ENCODE results near the gene S100A11. TPM values are rescaled to one million over a fixed set of nuclear protein-coding genes. Genes with fewer than 3 reads are reported as not detected.

Gene S100A11
- total RNA-seq, 1 experiment from 2014 or later, result 474 TPM

DNA sequence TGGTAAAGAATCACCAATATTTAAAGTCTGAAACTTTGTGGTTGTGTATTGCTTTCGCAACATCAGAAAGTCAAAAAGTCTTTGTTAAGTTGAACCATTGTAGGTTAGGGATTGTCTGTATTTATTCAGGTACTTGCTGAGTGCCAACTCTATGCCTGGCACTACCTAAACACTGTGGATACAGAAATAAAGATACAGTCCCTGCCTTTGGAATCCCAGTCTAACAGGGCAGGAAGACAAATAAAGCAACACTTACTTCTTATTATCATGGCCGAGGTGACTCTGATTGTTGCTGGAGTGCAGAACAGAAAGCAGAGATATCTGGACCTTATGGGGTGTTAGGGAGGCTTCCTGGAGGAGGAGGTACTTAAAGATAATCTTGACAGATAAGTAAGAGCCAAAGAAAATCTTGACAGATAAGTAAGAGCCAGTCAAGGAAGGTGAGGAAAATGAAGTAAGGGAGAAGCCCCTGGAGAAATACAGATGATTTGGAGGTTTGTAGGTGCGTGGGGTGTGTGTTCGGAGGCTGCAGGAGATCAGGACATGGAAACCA lies 31.4 kb downstream of the S100A11 start:
- POLR2A ChIA-PET, result no interaction called here
- Histone ChIP-seq H3K27ac (ENCODE audit: low read length) (no peak overlapping the region), H3K27me3 (ENCODE audit: control insufficient read depth, insufficient read depth, low read length) (no peaks in the 10 kb centered on the region), H3K36me3 (ENCODE audit: control insufficient read depth, insufficient read depth, low read length) (no peaks in the 10 kb centered on the region), H3K4me3 (ENCODE audit: low read depth in 2 of 2, low read length in 2 of 2) (no peak overlapping the region), H3K4me1 (ENCODE audit: control insufficient read depth, insufficient read depth, low read length) (peaks cover 21% of the 10 kb centered on the region), H3K9me3 (ENCODE audit: control insufficient read depth, insufficient read depth, low read depth, low read length) (no peaks in the 10 kb centered on the region)
- DNase-seq (ENCODE audit: low read depth, low spot score), result no peak
- BruUV-seq (replicated peaks), result no TSS peak
- intact Hi-C loops (cut with micrococcal nuclease; ENCODE audit: unreplicated experiment), result no loop called here
- ATAC-seq, result no peak
- TF ChIP-seq, protein P1, sequence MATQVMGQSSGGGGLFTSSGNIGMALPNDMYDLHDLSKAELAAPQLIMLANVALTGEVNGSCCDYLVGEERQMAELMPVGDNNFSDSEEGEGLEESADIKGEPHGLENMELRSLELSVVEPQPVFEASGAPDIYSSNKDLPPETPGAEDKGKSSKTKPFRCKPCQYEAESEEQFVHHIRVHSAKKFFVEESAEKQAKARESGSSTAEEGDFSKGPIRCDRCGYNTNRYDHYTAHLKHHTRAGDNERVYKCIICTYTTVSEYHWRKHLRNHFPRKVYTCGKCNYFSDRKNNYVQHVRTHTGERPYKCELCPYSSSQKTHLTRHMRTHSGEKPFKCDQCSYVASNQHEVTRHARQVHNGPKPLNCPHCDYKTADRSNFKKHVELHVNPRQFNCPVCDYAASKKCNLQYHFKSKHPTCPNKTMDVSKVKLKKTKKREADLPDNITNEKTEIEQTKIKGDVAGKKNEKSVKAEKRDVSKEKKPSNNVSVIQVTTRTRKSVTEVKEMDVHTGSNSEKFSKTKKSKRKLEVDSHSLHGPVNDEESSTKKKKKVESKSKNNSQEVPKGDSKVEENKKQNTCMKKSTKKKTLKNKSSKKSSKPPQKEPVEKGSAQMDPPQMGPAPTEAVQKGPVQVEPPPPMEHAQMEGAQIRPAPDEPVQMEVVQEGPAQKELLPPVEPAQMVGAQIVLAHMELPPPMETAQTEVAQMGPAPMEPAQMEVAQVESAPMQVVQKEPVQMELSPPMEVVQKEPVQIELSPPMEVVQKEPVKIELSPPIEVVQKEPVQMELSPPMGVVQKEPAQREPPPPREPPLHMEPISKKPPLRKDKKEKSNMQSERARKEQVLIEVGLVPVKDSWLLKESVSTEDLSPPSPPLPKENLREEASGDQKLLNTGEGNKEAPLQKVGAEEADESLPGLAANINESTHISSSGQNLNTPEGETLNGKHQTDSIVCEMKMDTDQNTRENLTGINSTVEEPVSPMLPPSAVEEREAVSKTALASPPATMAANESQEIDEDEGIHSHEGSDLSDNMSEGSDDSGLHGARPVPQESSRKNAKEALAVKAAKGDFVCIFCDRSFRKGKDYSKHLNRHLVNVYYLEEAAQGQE (IDR thresholded peaks at IDR 0.05; ENCODE audit: insufficient read depth in 1 of 2, low read depth in 2 of 2, low read length in 1 of 2), result no peak
- TF ChIP-seq POLR2AphosphoS5 (IDR thresholded peaks at IDR 0.05; ENCODE audit: low read depth, low read length) (no peak), SIN3A (IDR thresholded peaks at IDR 0.05; ENCODE audit: borderline replicate concordance, insufficient read depth, low read depth, low read length) (no peak), TCF7L2 (IDR thresholded peaks at IDR 0.05; ENCODE audit: low read depth, low read length) (no peak)
- TF ChIP-seq, protein P2, sequence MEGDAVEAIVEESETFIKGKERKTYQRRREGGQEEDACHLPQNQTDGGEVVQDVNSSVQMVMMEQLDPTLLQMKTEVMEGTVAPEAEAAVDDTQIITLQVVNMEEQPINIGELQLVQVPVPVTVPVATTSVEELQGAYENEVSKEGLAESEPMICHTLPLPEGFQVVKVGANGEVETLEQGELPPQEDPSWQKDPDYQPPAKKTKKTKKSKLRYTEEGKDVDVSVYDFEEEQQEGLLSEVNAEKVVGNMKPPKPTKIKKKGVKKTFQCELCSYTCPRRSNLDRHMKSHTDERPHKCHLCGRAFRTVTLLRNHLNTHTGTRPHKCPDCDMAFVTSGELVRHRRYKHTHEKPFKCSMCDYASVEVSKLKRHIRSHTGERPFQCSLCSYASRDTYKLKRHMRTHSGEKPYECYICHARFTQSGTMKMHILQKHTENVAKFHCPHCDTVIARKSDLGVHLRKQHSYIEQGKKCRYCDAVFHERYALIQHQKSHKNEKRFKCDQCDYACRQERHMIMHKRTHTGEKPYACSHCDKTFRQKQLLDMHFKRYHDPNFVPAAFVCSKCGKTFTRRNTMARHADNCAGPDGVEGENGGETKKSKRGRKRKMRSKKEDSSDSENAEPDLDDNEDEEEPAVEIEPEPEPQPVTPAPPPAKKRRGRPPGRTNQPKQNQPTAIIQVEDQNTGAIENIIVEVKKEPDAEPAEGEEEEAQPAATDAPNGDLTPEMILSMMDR (IDR thresholded peaks at IDR 0.05), result no peak
- in situ Hi-C loops (cut with HindIII; ENCODE audit: low pct_unique_long_range_greater_than_20kb, low sequenced_read_pairs), result no loop called here
- CTCF ChIA-PET, result no interaction called here

DNA sequence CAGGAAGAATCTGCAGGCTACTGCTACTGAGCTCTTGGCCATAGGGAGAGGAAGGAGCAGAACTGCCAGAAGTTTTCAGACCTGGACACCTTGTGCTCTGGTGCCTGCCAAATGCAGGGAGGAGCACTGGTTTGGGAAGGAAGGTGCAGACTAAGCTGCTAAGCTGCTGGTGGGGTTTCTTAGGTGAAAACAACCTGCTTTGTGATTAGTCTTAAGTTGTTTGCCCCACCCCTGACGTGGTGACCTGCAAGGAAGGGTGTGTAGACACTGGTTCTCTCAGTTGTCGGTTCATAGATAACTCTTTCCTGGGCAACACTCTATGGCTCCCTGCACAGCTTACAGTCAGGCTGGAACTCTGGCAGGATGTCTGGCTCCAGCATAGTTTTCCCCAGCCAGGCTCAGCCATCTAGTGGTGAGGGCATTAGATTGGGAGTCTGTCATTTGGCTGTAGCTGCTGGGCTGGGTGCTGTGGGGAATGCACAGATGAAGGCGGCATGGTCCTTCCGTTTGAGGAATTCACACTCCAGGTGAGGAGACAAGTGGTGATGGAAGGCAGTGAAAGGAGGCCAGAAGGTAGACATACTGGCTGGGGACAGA lies 32.9 kb downstream of the S100A11 start:
- in situ Hi-C loops (cut with HindIII; ENCODE audit: low pct_unique_long_range_greater_than_20kb, low sequenced_read_pairs) (no loop called here), intact Hi-C loops (cut with micrococcal nuclease; ENCODE audit: unreplicated experiment) (no loop called here)
- peak; percentile 64 for ATAC-seq
- no peaks in the 10 kb centered on the region for H3K9me3 ChIP-seq (ENCODE audit: control insufficient read depth, insufficient read depth, low read depth, low read length)
- no TSS peak for BruUV-seq (replicated peaks)
- DNase-seq (ENCODE audit: low read depth, low spot score), result no peak
- no peaks in the 10 kb centered on the region for H3K36me3 ChIP-seq (ENCODE audit: control insufficient read depth, insufficient read depth, low read length)
- H3K4me3 ChIP-seq (ENCODE audit: low read depth in 2 of 2, low read length in 2 of 2), result no peak overlapping the region
- POLR2A ChIA-PET, result no interaction called here
- CTCF ChIA-PET, result interaction anchor here (1.0 to 1.7 kb wide), 2 partner anchors 10 to 70 kb away, joined by 3 to 5 read pairs; no protein-coding TSS in a partner anchor
- H3K27me3 ChIP-seq (ENCODE audit: control insufficient read depth, insufficient read depth, low read length), result no peaks in the 10 kb centered on the region
- TF ChIP-seq, protein P2 (IDR thresholded peaks at IDR 0.05), result peak; percentile 50
- no peak for TF ChIP-seq TCF7L2 (IDR thresholded peaks at IDR 0.05; ENCODE audit: low read depth, low read length)
- 0 out of 2 replicates have a peak overlapping the region, but pooled peaks have one; percentile 31 for H3K27ac ChIP-seq (ENCODE audit: low read length)
- peaks cover 34% of the 10 kb centered on the region for H3K4me1 ChIP-seq (ENCODE audit: control insufficient read depth, insufficient read depth, low read length)
